ENCODE data around the gene PPP1R13L. TPM values are rescaled to one million over a fixed set of nuclear protein-coding genes. Genes with fewer than 3 reads are reported as not detected.

Gene PPP1R13L
- total and polyA plus RNA-seq, 4 donors: 14.0 to 37.3 (median 33.0) TPM

- WGBS, 2 donors: 89 to 93% methylated on average over 10 to 12 of the region's 12 CpGs
- ATAC-seq (ENCODE audit: insufficient read depth, low FRiP score) (no peak), DNase-seq (no peak)
- no peak for TF ChIP-seq CTCF (IDR thresholded peaks at IDR 0.05; ENCODE audit: control extremely low read depth, extremely low read depth)
- Histone ChIP-seq H3K36me3 (ENCODE audit: control insufficient read depth in 4 of 4, insufficient read depth in 4 of 4, low read length in 4 of 4) (peaks cover 2 to 21% (median 7%) of the 10 kb centered on the region in 4 donors), H3K4me1 (ENCODE audit: control insufficient read depth in 5 of 5, insufficient read depth in 5 of 5, low read length in 5 of 5) (peaks cover 0 to 4% (median 0%) of the 10 kb centered on the region in 5 donors), H3K4me3 (no peak overlapping the region), H3K9me3 (ENCODE audit: control insufficient read depth in 4 of 4, insufficient read depth in 3 of 4, low read length in 3 of 4) (no peaks in the 10 kb centered on the region), H3K27me3 (ENCODE audit: control insufficient read depth in 3 of 3, insufficient read depth in 3 of 3, low read length in 2 of 3) (no peaks in the 10 kb centered on the region), H3K9ac (ENCODE audit: insufficient read depth in 1 of 2, low read length in 2 of 2) (no peak overlapping the region), H3K27ac (ENCODE audit: low read depth in 1 of 2, low read length in 1 of 2) (no peak overlapping the region)
These were observed 40.2 kb downstream of the PPP1R13L start for GRCh38 chr19:45364696-45365095.

GRCh38 chr19:45363861-45364459 is 40.9 kb downstream of the PPP1R13L start:
- no peak for DNase-seq
- WGBS, 2 donors: 94% methylated on average over 41 to 44 of the region's 44 CpGs
- no peak for TF ChIP-seq CTCF (IDR thresholded peaks at IDR 0.05; ENCODE audit: control extremely low read depth, extremely low read depth)
- H3K4me1 ChIP-seq (ENCODE audit: control insufficient read depth in 5 of 5, insufficient read depth in 5 of 5, low read length in 5 of 5): peaks cover 0 to 1% (median 0%) of the 10 kb centered on the region in 5 donors
- H3K9me3 ChIP-seq (ENCODE audit: control insufficient read depth in 4 of 4, insufficient read depth in 3 of 4, low read length in 3 of 4): no peaks in the 10 kb centered on the region
- no peak overlapping the region for H3K4me3 ChIP-seq
- H3K9ac ChIP-seq (ENCODE audit: insufficient read depth in 1 of 2, low read length in 2 of 2): no peak overlapping the region
- ATAC-seq (ENCODE audit: insufficient read depth, low FRiP score): no peak
- no peak overlapping the region for H3K27ac ChIP-seq (ENCODE audit: low read depth in 1 of 2, low read length in 1 of 2)
- H3K36me3 ChIP-seq (ENCODE audit: control insufficient read depth in 4 of 4, insufficient read depth in 4 of 4, low read length in 4 of 4): peaks cover 2 to 27% (median 8%) of the 10 kb centered on the region in 4 donors
- no peaks in the 10 kb centered on the region for H3K27me3 ChIP-seq (ENCODE audit: control insufficient read depth in 3 of 3, insufficient read depth in 3 of 3, low read length in 2 of 3)

- no peak overlapping the region for H3K27ac ChIP-seq (ENCODE audit: low read depth in 1 of 2, low read length in 1 of 2)
- no peaks in the 10 kb centered on the region for H3K9me3 ChIP-seq (ENCODE audit: control insufficient read depth in 4 of 4, insufficient read depth in 3 of 4, low read length in 3 of 4)
- H3K4me1 ChIP-seq (ENCODE audit: control insufficient read depth in 5 of 5, insufficient read depth in 5 of 5, low read length in 5 of 5): no peaks in the 10 kb centered on the region
- ATAC-seq (ENCODE audit: insufficient read depth, low FRiP score) (no peak), DNase-seq (no peak)
- no peak overlapping the region for H3K4me3 ChIP-seq
- no peak overlapping the region for H3K9ac ChIP-seq (ENCODE audit: insufficient read depth in 1 of 2, low read length in 2 of 2)
- peaks cover 2 to 34% (median 8%) of the 10 kb centered on the region in 4 donors for H3K36me3 ChIP-seq (ENCODE audit: control insufficient read depth in 4 of 4, insufficient read depth in 4 of 4, low read length in 4 of 4)
- WGBS, 2 donors: 91 to 95% methylated on average over 16 of the region's 16 CpGs
- TF ChIP-seq CTCF (IDR thresholded peaks at IDR 0.05; ENCODE audit: control extremely low read depth, extremely low read depth): no peak
- H3K27me3 ChIP-seq (ENCODE audit: control insufficient read depth in 3 of 3, insufficient read depth in 3 of 3, low read length in 2 of 3): no peaks in the 10 kb centered on the region
These were observed 42.6 kb downstream of the PPP1R13L start for GRCh38 chr19:45362291-45362690.

- Histone ChIP-seq H3K27ac (ENCODE audit: low read depth in 1 of 2, low read length in 1 of 2) (no peak overlapping the region), H3K36me3 (ENCODE audit: control insufficient read depth in 4 of 4, insufficient read depth in 4 of 4, low read length in 4 of 4) (peaks cover 2 to 40% (median 9%) of the 10 kb centered on the region in 4 donors), H3K4me3 (no peak overlapping the region), H3K9me3 (ENCODE audit: control insufficient read depth in 4 of 4, insufficient read depth in 3 of 4, low read length in 3 of 4) (no peaks in the 10 kb centered on the region), H3K27me3 (ENCODE audit: control insufficient read depth in 3 of 3, insufficient read depth in 3 of 3, low read length in 2 of 3) (no peaks in the 10 kb centered on the region), H3K9ac (ENCODE audit: insufficient read depth in 1 of 2, low read length in 2 of 2) (no peak overlapping the region), H3K4me1 (ENCODE audit: control insufficient read depth in 5 of 5, insufficient read depth in 5 of 5, low read length in 5 of 5) (no peaks in the 10 kb centered on the region)
- ATAC-seq (ENCODE audit: insufficient read depth, low FRiP score): no peak
- WGBS, 2 donors: 93 to 94% methylated on average over 14 of the region's 14 CpGs
- no peak for DNase-seq
- TF ChIP-seq CTCF (IDR thresholded peaks at IDR 0.05; ENCODE audit: control extremely low read depth, extremely low read depth): no peak
These were observed 43.3 kb downstream of the PPP1R13L start for GRCh38 chr19:45361608-45362007.

Data from lung (tissue), 12 donors.